DND-41 (cell line): ENCODE data around the gene PCTP.

ENCODE experiments used
- ATAC-seq: fragments of 200-7000 bp; cut with Tn5 transposase; 3 replicates; pipeline ENCODE4 v1.9.1; 2021; ENCODE audit warnings: low read depth; ENCODE audit not compliant: insufficient read depth
- DNase-seq: peaks from one replicate; pipeline ENCODE4 v3.0.0-alpha.2; 2020
- H2AFZ ChIP-seq: 2 replicates; pipeline ENCODE4 v1.6.0; 2012; ENCODE audit warnings: low read depth, low read length
- H3K27ac ChIP-seq: 2 replicates; pipeline ENCODE4 v1.5.1; 2012; ENCODE audit warnings: low read length, inconsistent platforms
- H3K27me3 ChIP-seq: fragments of 200-600 bp; sonication (generic); 2 replicates; pipeline ENCODE4 v1.6.0; 2012; ENCODE audit warnings: low read length, mild to moderate bottlenecking, inconsistent platforms; ENCODE audit not compliant: insufficient read depth, poor library complexity
- H3K36me3 ChIP-seq: 2 replicates; pipeline ENCODE4 v1.5.1; 2012; ENCODE audit warnings: low read length, inconsistent platforms; ENCODE audit not compliant: insufficient read depth
- H3K4me1 ChIP-seq: 2 replicates; pipeline ENCODE4 v1.5.1; 2012; ENCODE audit warnings: mild to moderate bottlenecking, low read length; ENCODE audit not compliant: insufficient read depth
- H3K4me2 ChIP-seq: 2 replicates; pipeline ENCODE4 v1.6.0; 2012; ENCODE audit warnings: mild to moderate bottlenecking, moderate library complexity, low read length, inconsistent platforms; ENCODE audit not compliant: insufficient read depth
- H3K4me3 ChIP-seq, 2 experiments: fragments of 200-600 bp in 1 of 2; shearing (Covaris generic) in 1 of 2; 2 replicates each; pipeline ENCODE4 v1.5.1; 2012 to 2016; ENCODE audit warnings: inconsistent platforms in 2 of 2, low read length in 2 of 2, mild to moderate bottlenecking in 2 of 2, low read depth in 1 of 2, moderate library complexity in 1 of 2
- H3K79me2 ChIP-seq: 2 replicates; pipeline ENCODE4 v1.6.0; 2012; ENCODE audit warnings: low read length, inconsistent platforms; ENCODE audit not compliant: insufficient read depth
- H3K9ac ChIP-seq: 2 replicates; pipeline ENCODE4 v1.6.0; 2012; ENCODE audit warnings: low read depth, mild to moderate bottlenecking, inconsistent platforms, low read length, moderate library complexity
- H3K9me3 ChIP-seq: 2 replicates; pipeline ENCODE4 v1.5.1; 2012; ENCODE audit warnings: low read length, moderate library complexity, mild to moderate bottlenecking, inconsistent platforms; ENCODE audit not compliant: insufficient read depth, severe bottlenecking
- H4K20me1 ChIP-seq: 2 replicates; pipeline ENCODE4 v1.6.0; 2012; ENCODE audit warnings: low read length; ENCODE audit not compliant: insufficient read depth
- CTCF ChIP-seq: IDR thresholded peaks from 2 replicates; pipeline ENCODE4 v1.5.1; 2012; ENCODE audit warnings: borderline replicate concordance, low read length, moderate library complexity, mild to moderate bottlenecking; ENCODE audit not compliant: poor library complexity, severe bottlenecking; ENCODE audit errors: extremely low read depth
- EZH2 ChIP-seq: IDR thresholded peaks from 3 replicates; pipeline ENCODE4 v1.6.1; 2012; ENCODE audit warnings: borderline replicate concordance, low read depth, mild to moderate bottlenecking, moderate library complexity, low read length, inconsistent platforms; ENCODE audit not compliant: severe bottlenecking

PCTP gene

GRCh38 chr17:55746466-55746865 is 4.4 kb upstream of the PCTP start:
- Histone ChIP-seq H3K4me2 (no peak overlapping the region), H3K9me3 (no peaks in the 10 kb centered on the region), H3K79me2 (peaks cover 4% of the 10 kb centered on the region; the same call in 1 of the 2 replicates), H3K27ac (no peak overlapping the region), H2AFZ (no peak overlapping the region), H3K9ac (no peak overlapping the region), H3K4me3 (no peak overlapping the region), H3K27me3 (peaks cover 3% of the 10 kb centered on the region), H3K4me1 (peaks cover 9% of the 10 kb centered on the region), H3K36me3 (peaks cover 3% of the 10 kb centered on the region; the same call in 1 of the 2 replicates), H4K20me1 (no peaks in the 10 kb centered on the region)
- no peak for DNase-seq
- TF ChIP-seq EZH2 (no peak), CTCF (no peak)
- no peak for ATAC-seq

GRCh38 chr17:55747209-55747608 is 3.6 kb upstream of the PCTP start:
- H4K20me1 ChIP-seq, result no peaks in the 10 kb centered on the region
- H3K4me3 ChIP-seq, result no peak overlapping the region
- peaks cover 3% of the 10 kb centered on the region for H3K27me3 ChIP-seq
- peaks cover 10% of the 10 kb centered on the region; the same call in 1 of the 2 replicates for H3K79me2 ChIP-seq
- peaks cover 17% of the 10 kb centered on the region for H3K4me1 ChIP-seq
- no peak overlapping the region for H2AFZ ChIP-seq
- H3K36me3 ChIP-seq, result peaks cover 3% of the 10 kb centered on the region; the same call in 1 of the 2 replicates
- H3K4me2 ChIP-seq, result no peak overlapping the region
- ATAC-seq (no peak), DNase-seq (no peak)
- TF ChIP-seq EZH2 (no peak), CTCF (no peak)
- no peaks in the 10 kb centered on the region for H3K9me3 ChIP-seq
- H3K9ac ChIP-seq, result no peak overlapping the region
- H3K27ac ChIP-seq, result no peak overlapping the region

- Histone ChIP-seq H3K79me2 (peaks cover 10% of the 10 kb centered on the region; the same call in 1 of the 2 replicates), H3K4me1 (peaks cover 24% of the 10 kb centered on the region), H2AFZ (no peak overlapping the region), H3K27me3 (peaks cover 3% of the 10 kb centered on the region), H3K9ac (no peak overlapping the region), H3K9me3 (no peaks in the 10 kb centered on the region), H4K20me1 (no peaks in the 10 kb centered on the region), H3K4me3 (no peak overlapping the region), H3K36me3 (peaks cover 7% of the 10 kb centered on the region; the same call in 1 of the 2 replicates), H3K27ac (no peak overlapping the region), H3K4me2 (no peak overlapping the region)
- DNase-seq (no peak), ATAC-seq (no peak)
- TF ChIP-seq EZH2 (no peak), CTCF (no peak)
These were observed 2.0 kb upstream of the PCTP start for GRCh38 chr17:55748841-55749240.
